ENCODE measurements around the gene RPL19.

GRCh38 chr17:39244016-39244599, 44.0 kb downstream of the RPL19 start:
- TF ChIP-seq NFRKB (IDR thresholded peaks at IDR 0.05) (no peak), FOXM1 (IDR thresholded peaks at IDR 0.05; ENCODE audit: borderline replicate concordance) (no peak), SP1 (IDR thresholded peaks at IDR 0.05) (no peak), ZNF384 (IDR thresholded peaks at IDR 0.05) (no peak), SUZ12 (IDR thresholded peaks at IDR 0.05) (no peak), FOXK2 (IDR thresholded peaks at IDR 0.05) (no peak), BHLHE40 (IDR thresholded peaks at IDR 0.05; ENCODE audit: borderline replicate concordance) (no peak), HDGF (IDR thresholded peaks at IDR 0.05; ENCODE audit: borderline replicate concordance) (no peak), FOXA1 (IDR thresholded peaks at IDR 0.05) (no peak), CTBP1 (IDR thresholded peaks at IDR 0.05; ENCODE audit: borderline replicate concordance) (no peak)
- TF ChIP-seq, protein P1, sequence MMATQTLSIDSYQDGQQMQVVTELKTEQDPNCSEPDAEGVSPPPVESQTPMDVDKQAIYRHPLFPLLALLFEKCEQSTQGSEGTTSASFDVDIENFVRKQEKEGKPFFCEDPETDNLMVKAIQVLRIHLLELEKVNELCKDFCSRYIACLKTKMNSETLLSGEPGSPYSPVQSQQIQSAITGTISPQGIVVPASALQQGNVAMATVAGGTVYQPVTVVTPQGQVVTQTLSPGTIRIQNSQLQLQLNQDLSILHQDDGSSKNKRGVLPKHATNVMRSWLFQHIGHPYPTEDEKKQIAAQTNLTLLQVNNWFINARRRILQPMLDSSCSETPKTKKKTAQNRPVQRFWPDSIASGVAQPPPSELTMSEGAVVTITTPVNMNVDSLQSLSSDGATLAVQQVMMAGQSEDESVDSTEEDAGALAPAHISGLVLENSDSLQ (IDR thresholded peaks at IDR 0.05) = no peak
